Muscle layer of colon (tissue), 2 donors: ENCODE data around the gene CBFA2T2.
"Not testable (repeated sequence)": the region's sequence is repeated elsewhere in the genome, so short reads cannot be mapped to it uniquely, and the experiment has no call there.

ENCODE experiments used
- H3K27ac ChIP-seq: one replicate; pipeline ENCODE4 v1.7.0; 2013; ENCODE audit warnings: low read depth, mild to moderate bottlenecking, low read length, moderate library complexity
- H3K27me3 ChIP-seq, 2 donors: one replicate each; pipeline ENCODE4 v1.7.0; 2013; ENCODE audit warnings: low read length in 2 of 2, mild to moderate bottlenecking in 2 of 2; ENCODE audit not compliant: insufficient read depth in 2 of 2, control insufficient read depth in 1 of 2
- H3K36me3 ChIP-seq: one replicate; pipeline ENCODE4 v1.7.0; 2013; ENCODE audit warnings: mild to moderate bottlenecking, low read length; ENCODE audit not compliant: insufficient read depth
- H3K4me1 ChIP-seq: one replicate; pipeline ENCODE4 v1.7.0; 2013; ENCODE audit warnings: mild to moderate bottlenecking, low read length; ENCODE audit not compliant: insufficient read depth
- H3K4me3 ChIP-seq, 2 donors: one replicate each; pipeline ENCODE4 v1.7.0; 2013; ENCODE audit warnings: low read length in 2 of 2, low read depth in 1 of 2, mild to moderate bottlenecking in 1 of 2, moderate library complexity in 1 of 2
- H3K9ac ChIP-seq: one replicate; pipeline ENCODE4 v1.7.0; 2013; ENCODE audit warnings: low read length
- H3K9me3 ChIP-seq: one replicate; pipeline ENCODE4 v1.7.0; 2013; ENCODE audit warnings: mild to moderate bottlenecking, low read length
- donor health status: abdominal sarcoma.
- donor health status: Adenocarcinoma of cecum.

Gene CBFA2T2

GRCh38 chr20:33591901-33592300 lies 102.0 kb downstream of the CBFA2T2 start:
- H3K27me3 ChIP-seq, H3K4me3 ChIP-seq, H3K36me3 ChIP-seq, H3K27ac ChIP-seq, H3K9me3 ChIP-seq, H3K9ac ChIP-seq: not testable (repeated sequence)
- H3K4me1 ChIP-seq, result peaks cover 23% of the 10 kb centered on the region

GRCh38 chr20:33594743-33595142 lies 104.8 kb downstream of the CBFA2T2 start:
- Histone ChIP-seq H3K27ac (no peak overlapping the region), H3K9ac (no peak overlapping the region), H3K4me3 (no peak overlapping the region)

GRCh38 chr20:33600414-33600813 lies 110.5 kb downstream of the CBFA2T2 start:
- peaks cover 5% of the 10 kb centered on the region for H3K36me3 ChIP-seq
- H3K27me3 ChIP-seq, result no peaks in the 10 kb centered on the region
- no peak overlapping the region for H3K27ac ChIP-seq
- H3K9me3 ChIP-seq, result no peaks in the 10 kb centered on the region
- H3K4me1 ChIP-seq, result peaks cover 25% of the 10 kb centered on the region
- no peak overlapping the region for H3K9ac ChIP-seq
- no peak overlapping the region for H3K4me3 ChIP-seq

More at GRCh38 chr20:33594743-33595142, 104.8 kb downstream of the CBFA2T2 start:
- H3K9me3 ChIP-seq, result no peaks in the 10 kb centered on the region
- H3K27me3 ChIP-seq, result no peaks in the 10 kb centered on the region
- peaks cover 23% of the 10 kb centered on the region for H3K4me1 ChIP-seq
- H3K36me3 ChIP-seq, result no peaks in the 10 kb centered on the region

- no peak overlapping the region for H3K4me3 ChIP-seq
- peaks cover 5% of the 10 kb centered on the region for H3K36me3 ChIP-seq
- peaks cover 20% of the 10 kb centered on the region for H3K4me1 ChIP-seq
- H3K27ac ChIP-seq, result no peak overlapping the region
- no peaks in the 10 kb centered on the region for H3K9me3 ChIP-seq
- no peak overlapping the region for H3K9ac ChIP-seq
- H3K27me3 ChIP-seq, result no peaks in the 10 kb centered on the region
Observed at GRCh38 chr20:33600981-33601380, 111.1 kb downstream of the CBFA2T2 start.

GRCh38 chr20:33601861-33602260 lies 112.0 kb downstream of the CBFA2T2 start:
- Histone ChIP-seq H3K36me3 (peaks cover 5% of the 10 kb centered on the region), H3K4me1 (peaks cover 25% of the 10 kb centered on the region), H3K27ac (no peak overlapping the region), H3K9ac (no peak overlapping the region), H3K4me3 (no peak overlapping the region), H3K27me3 (no peaks in the 10 kb centered on the region), H3K9me3 (no peaks in the 10 kb centered on the region)

GRCh38 chr20:33602826-33603590 lies 113.1 kb downstream of the CBFA2T2 start:
- Histone ChIP-seq H3K36me3 (peaks cover 5% of the 10 kb centered on the region), H3K9me3 (no peaks in the 10 kb centered on the region), H3K4me3 (no peak overlapping the region), H3K27ac (no peak overlapping the region), H3K4me1 (peaks cover 33% of the 10 kb centered on the region), H3K9ac (no peak overlapping the region), H3K27me3 (no peaks in the 10 kb centered on the region)

GRCh38 chr20:33604084-33604990 lies 114.4 kb downstream of the CBFA2T2 start:
- no peaks in the 10 kb centered on the region for H3K9me3 ChIP-seq
- no peak overlapping the region for H3K9ac ChIP-seq
- peaks cover 5% of the 10 kb centered on the region for H3K36me3 ChIP-seq
- no peak overlapping the region for H3K4me3 ChIP-seq
- H3K27me3 ChIP-seq, result no peaks in the 10 kb centered on the region
- H3K4me1 ChIP-seq, result peaks cover 34% of the 10 kb centered on the region
- H3K27ac ChIP-seq, result peak overlapping the region; percentile 25

GRCh38 chr20:33604991-33605370 lies 115.1 kb downstream of the CBFA2T2 start:
- H3K36me3 ChIP-seq, result peaks cover 5% of the 10 kb centered on the region
- no peaks in the 10 kb centered on the region for H3K9me3 ChIP-seq
- peaks cover 34% of the 10 kb centered on the region for H3K4me1 ChIP-seq
- H3K9ac ChIP-seq, result no peak overlapping the region
- H3K27me3 ChIP-seq, result no peaks in the 10 kb centered on the region
- H3K27ac ChIP-seq, result no peak overlapping the region
- H3K4me3 ChIP-seq, result no peak overlapping the region

GRCh38 chr20:33606118-33606771 lies 116.3 kb downstream of the CBFA2T2 start:
- H3K27me3 ChIP-seq, result no peaks in the 10 kb centered on the region
- no peaks in the 10 kb centered on the region for H3K9me3 ChIP-seq
- no peak overlapping the region for H3K4me3 ChIP-seq
- no peak overlapping the region for H3K9ac ChIP-seq
- peaks cover 8% of the 10 kb centered on the region for H3K36me3 ChIP-seq
- peaks cover 34% of the 10 kb centered on the region for H3K4me1 ChIP-seq
- no peak overlapping the region for H3K27ac ChIP-seq

- H3K36me3 ChIP-seq, result peaks cover 32% of the 10 kb centered on the region
- H3K9ac ChIP-seq, result no peak overlapping the region
- H3K4me3 ChIP-seq, result no peak overlapping the region
- H3K27me3 ChIP-seq, result no peaks in the 10 kb centered on the region
- no peaks in the 10 kb centered on the region for H3K9me3 ChIP-seq
- H3K27ac ChIP-seq, result no peak overlapping the region
- H3K4me1 ChIP-seq, result peaks cover 22% of the 10 kb centered on the region
Observed at GRCh38 chr20:33609504-33609903, 119.6 kb downstream of the CBFA2T2 start.

- Histone ChIP-seq H3K9me3 (no peaks in the 10 kb centered on the region), H3K9ac (no peak overlapping the region), H3K27me3 (no peaks in the 10 kb centered on the region), H3K36me3 (peaks cover 44% of the 10 kb centered on the region), H3K4me1 (peaks cover 15% of the 10 kb centered on the region), H3K4me3 (no peak overlapping the region), H3K27ac (no peak overlapping the region)
Observed at GRCh38 chr20:33611106-33611505, 121.2 kb downstream of the CBFA2T2 start.
